B cell (primary cell): ENCODE measurements around the gene ST7L. TPM values are rescaled to one million over a fixed set of nuclear protein-coding genes. Genes with fewer than 3 reads are reported as not detected.

Source experiments
- ATAC-seq: fragments of 200-7000 bp; cut with Tn5 transposase; one replicate; pipeline ENCODE4 v1.10.0; 2021; ENCODE audit warnings: low read depth, mild to moderate bottlenecking, moderate number of reproducible peaks, moderate library complexity
- CTCF ChIA-PET: fragments of 350-600 bp; sonication (Branson Sonifier 250); formaldehyde crosslinking; loops from one replicate; lab custom pipeline; 2021; ENCODE audit warnings: antibody characterized with exemption, inconsistent platforms; lab: Charles Lee
- POLR2A ChIA-PET: fragments of 350-600 bp; sonication (Branson Sonifier 250); formaldehyde crosslinking; loops from one replicate; lab custom pipeline; 2021; ENCODE audit warnings: antibody characterized with exemption; lab: Charles Lee
- DNase-seq: peaks from one replicate; pipeline ENCODE4 v3.0.0; 2013
- H2AFZ ChIP-seq: 2 replicates; pipeline ENCODE4 v1.6.1; 2012; ENCODE audit warnings: mild to moderate bottlenecking, low read depth, low read length; ENCODE audit not compliant: insufficient read depth, poor library complexity, severe bottlenecking
- H3K27ac ChIP-seq, 2 donors: 1 replicate in 1 of 2; 2 replicates in 1 of 2; pipeline ENCODE4 v1.5.1; 2012 to 2013; ENCODE audit warnings: low read length in 2 of 2, mild to moderate bottlenecking in 2 of 2, moderate library complexity in 1 of 2
- H3K27me3 ChIP-seq, 4 experiments: fragments of 200-600 bp in 1 of 4; sonication (generic) in 1 of 4; replicated peaks in 1 of 4; 1 replicate in 2 of 4; 2 replicates in 2 of 4; pipeline versions ENCODE4 v1.6.1 to v1.7.0; 2013 to 2016; ENCODE audit warnings: low read length in 3 of 4, mild to moderate bottlenecking in 2 of 4, mixed read lengths in 1 of 4, moderate library complexity in 1 of 4; ENCODE audit not compliant: insufficient read depth in 4 of 4, control insufficient read depth in 3 of 4; ENCODE audit errors: control extremely low read depth in 1 of 4
- H3K36me3 ChIP-seq, 2 experiments: replicated peaks in 1 of 2; 1 replicate in 1 of 2; 2 replicates in 1 of 2; pipeline versions ENCODE4 v1.6.1 to v1.7.1; 2013; ENCODE audit warnings: low read length in 1 of 2; ENCODE audit not compliant: insufficient read depth in 2 of 2, control insufficient read depth in 1 of 2; ENCODE audit errors: control extremely low read depth in 1 of 2, extremely low read depth in 1 of 2
- H3K4me1 ChIP-seq, 2 donors: fragments of 200-600 bp in 1 of 2; sonication (generic) in 1 of 2; 1 replicate in 1 of 2; 2 replicates in 1 of 2; pipeline versions ENCODE4 v1.5.1 to v1.6.1; 2013 to 2017; ENCODE audit warnings: low read length in 2 of 2; ENCODE audit not compliant: control insufficient read depth in 2 of 2, insufficient read depth in 2 of 2
- H3K4me2 ChIP-seq: replicated peaks from 2 replicates; pipeline ENCODE3; 2012; ENCODE audit warnings: mild to moderate bottlenecking, low read depth, low read length; ENCODE audit not compliant: poor library complexity, severe bottlenecking
- H3K4me3 ChIP-seq, 5 experiments: fragments of 200-600 bp in 1 of 5; sonication (generic) in 1 of 5; 1 replicate in 3 of 5; 2 replicates in 2 of 5; pipeline versions ENCODE4 v1.5.1 to v1.7.0; 2011 to 2016; ENCODE audit warnings: low read length in 4 of 5, mild to moderate bottlenecking in 4 of 5, low read depth in 2 of 5, control low read depth in 1 of 5, moderate library complexity in 1 of 5; ENCODE audit not compliant: insufficient read depth in 1 of 5; ENCODE audit errors: control extremely low read depth in 1 of 5, extremely low read depth in 1 of 5
- H3K79me2 ChIP-seq: fragments of 200-600 bp; sonication (generic); one replicate; pipeline ENCODE4 v1.6.0; 2016; ENCODE audit warnings: low read length; ENCODE audit not compliant: control insufficient read depth, insufficient read depth
- H3K9ac ChIP-seq: fragments of 200-600 bp; sonication (generic); 2 replicates; pipeline ENCODE4 v1.6.1; 2017; ENCODE audit warnings: mild to moderate bottlenecking, low read length, moderate library complexity
- H3K9me3 ChIP-seq, 3 donors: one replicate each; pipeline versions ENCODE4 v1.6.1 to v1.7.1; 2013; ENCODE audit warnings: low read length in 2 of 3; ENCODE audit not compliant: control insufficient read depth in 2 of 3, insufficient read depth in 1 of 3; ENCODE audit errors: control extremely low read depth in 1 of 3
- H4K20me1 ChIP-seq: 2 replicates; pipeline ENCODE4 v1.6.0; 2012; ENCODE audit warnings: mild to moderate bottlenecking, low read length; ENCODE audit not compliant: insufficient read depth, control insufficient read depth, poor library complexity, severe bottlenecking
- H3K27ac Mint-ChIP-seq: one replicate; pipeline ENCODE4 v1.8.0; 2021; ENCODE audit warnings: mixed read lengths
- H3K27me3 Mint-ChIP-seq: one replicate; pipeline ENCODE4 v1.8.0; 2021; ENCODE audit warnings: mixed read lengths
- H3K4me1 Mint-ChIP-seq: one replicate; pipeline ENCODE4 v1.8.0; 2021; ENCODE audit warnings: mixed read lengths
- H3K4me3 Mint-ChIP-seq: one replicate; pipeline ENCODE4 v1.8.0; 2021; ENCODE audit warnings: mixed read lengths
- H3K9me3 Mint-ChIP-seq: one replicate; pipeline ENCODE4 v1.8.0; 2022; ENCODE audit warnings: mixed read lengths; ENCODE audit not compliant: insufficient read depth
- CTCF ChIP-seq: fragments of 200-600 bp; IDR thresholded peaks from one replicate; pipeline ENCODE4 v1.8.0; 2022; ENCODE audit warnings: antibody characterized with exemption, mild to moderate bottlenecking
- EZH2 ChIP-seq: IDR thresholded peaks from 2 replicates; pipeline ENCODE4 v1.6.1; 2012; ENCODE audit warnings: borderline replicate concordance, low read depth, mild to moderate bottlenecking, moderate library complexity, low read length; ENCODE audit not compliant: insufficient read depth, poor library complexity, severe bottlenecking
- WGBS: methylation state at CpG from one replicate; pipeline ENCODE4 v1.1.5; 2013; ENCODE audit warnings: missing lambda C conversion rate; ENCODE audit not compliant: insufficient coverage; 5-methylcytosine and 5-hydroxymethylcytosine counted together
- intact Hi-C: fragments of 100-400 bp; cut with micrococcal nuclease; formaldehyde crosslinking; loops from one replicate; pipeline ENCODE4 v1.10.0; 2022
- polyA plus RNA-seq: library from polyadenylated mRNA; depleted of rRNA; stranded (reverse); fragments of >200 nt; gene quantifications from 2 replicates; pipeline ENCODE4 v1.2.3, GENCODE V29; 2012
- total RNA-seq, 2 donors: library from RNA; stranded (reverse); fragments of 120-200 nt in 1 of 2; gene quantifications; 1 replicate in 1 of 2; 2 replicates in 1 of 2; pipeline versions ENCODE4 v1.2.3 to v1.2.4, GENCODE V29; 2013 to 2022

ST7L gene
- total and polyA plus RNA-seq, 2 donors (not counting 1 experiment from before 2014, with no cell fraction given) = 13.1 to 16.4 TPM

GRCh38 chr1:112614460-112615065 lies 4.4 kb downstream of the ST7L start:
- TF ChIP-seq EZH2 = no peak
- TF ChIP-seq CTCF = peak; percentile 64
- Histone ChIP-seq H3K36me3 (peaks cover 4 to 9% of the 10 kb centered on the region in 2 experiments), H2AFZ (no peak overlapping the region), H3K9me3 (no peaks in the 10 kb centered on the region), H3K4me3 (no peak overlapping the region), H3K27ac (no peak overlapping the region), H3K9ac (no peak overlapping the region), H4K20me1 (peaks cover 4% of the 10 kb centered on the region), H3K79me2 (peaks cover 37% of the 10 kb centered on the region), H3K27me3 (no peaks in the 10 kb centered on the region), H3K4me1 (peaks cover 5 to 9% of the 10 kb centered on the region in 2 donors), H3K4me2 (no peak overlapping the region)
- Mint-ChIP-seq H3K4me3 (no peak overlapping the region), H3K9me3 (no peaks in the 10 kb centered on the region), H3K27ac (no peak overlapping the region), H3K27me3 (no peaks in the 10 kb centered on the region), H3K4me1 (peaks cover 12% of the 10 kb centered on the region)
- ChIA-PET POLR2A (no interaction called here), CTCF (interaction anchor here (0.6 to 7.5 kb wide), 19 partner anchors 11 to 258 kb away, joined by 3 to 87 read pairs (median 4); partner anchors contain the start of gene RHOC)
- peak; percentile 46 for DNase-seq
- 79% methylated on average over 2 of the region's 6 CpGs for WGBS
- ATAC-seq = no peak
- intact Hi-C loops = loop anchor here (1.0 to 10.0 kb wide), 3 partner anchors 224 to 1140 kb away; partner anchors contain the start of genes PHTF1 and SLC16A1

GRCh38 chr1:112605633-112606327 lies 13.2 kb downstream of the ST7L start:
- Histone ChIP-seq H3K4me2 (no peak overlapping the region), H3K4me1 (peaks cover 0 to 4% of the 10 kb centered on the region in 2 donors), H3K4me3 (no peak overlapping the region), H4K20me1 (no peaks in the 10 kb centered on the region), H3K9me3 (no peaks in the 10 kb centered on the region), H3K36me3 (peaks cover 0 to 16% of the 10 kb centered on the region in 2 experiments), H2AFZ (no peak overlapping the region), H3K79me2 (peaks cover 5% of the 10 kb centered on the region), H3K27ac (no peak overlapping the region), H3K27me3 (no peaks in the 10 kb centered on the region), H3K9ac (no peak overlapping the region)
- ATAC-seq (no peak), DNase-seq (no peak)
- Mint-ChIP-seq H3K27me3 (no peaks in the 10 kb centered on the region), H3K4me1 (peaks cover 5% of the 10 kb centered on the region), H3K9me3 (no peaks in the 10 kb centered on the region), H3K4me3 (no peak overlapping the region), H3K27ac (no peak overlapping the region)
- POLR2A ChIA-PET = no interaction called here
- 100% methylated on average over 2 of the region's 4 CpGs for WGBS
- TF ChIP-seq CTCF = no peak
- TF ChIP-seq EZH2 = no peak
- CTCF ChIA-PET = interaction anchor here (1.0 kb wide), 1 partner anchor 104 kb away, joined by 4 read pairs; no protein-coding TSS in a partner anchor
- intact Hi-C loops = no loop called here
